B cell (primary cell): ENCODE data around the gene HTR4. TPM values are rescaled to one million over a fixed set of nuclear protein-coding genes. Genes with fewer than 3 reads are reported as not detected.

Experiments used
- ATAC-seq: fragments of 200-7000 bp; cut with Tn5 transposase; one replicate; pipeline ENCODE4 v1.10.0; 2021; ENCODE audit warnings: low read depth, mild to moderate bottlenecking, moderate number of reproducible peaks, moderate library complexity
- CTCF ChIA-PET: fragments of 350-600 bp; sonication (Branson Sonifier 250); formaldehyde crosslinking; loops from one replicate; lab custom pipeline; 2021; ENCODE audit warnings: antibody characterized with exemption, inconsistent platforms; lab: Charles Lee
- POLR2A ChIA-PET: fragments of 350-600 bp; sonication (Branson Sonifier 250); formaldehyde crosslinking; loops from one replicate; lab custom pipeline; 2021; ENCODE audit warnings: antibody characterized with exemption; lab: Charles Lee
- DNase-seq: peaks from one replicate; pipeline ENCODE4 v3.0.0; 2013
- H2AFZ ChIP-seq: 2 replicates; pipeline ENCODE4 v1.6.1; 2012; ENCODE audit warnings: mild to moderate bottlenecking, low read depth, low read length; ENCODE audit not compliant: insufficient read depth, poor library complexity, severe bottlenecking
- H3K27ac ChIP-seq, 2 donors: 1 replicate in 1 of 2; 2 replicates in 1 of 2; pipeline ENCODE4 v1.5.1; 2012 to 2013; ENCODE audit warnings: low read length in 2 of 2, mild to moderate bottlenecking in 2 of 2, moderate library complexity in 1 of 2
- H3K27me3 ChIP-seq, 4 experiments: fragments of 200-600 bp in 1 of 4; sonication (generic) in 1 of 4; replicated peaks in 1 of 4; 1 replicate in 2 of 4; 2 replicates in 2 of 4; pipeline versions ENCODE4 v1.6.1 to v1.7.0; 2013 to 2016; ENCODE audit warnings: low read length in 3 of 4, mild to moderate bottlenecking in 2 of 4, mixed read lengths in 1 of 4, moderate library complexity in 1 of 4; ENCODE audit not compliant: insufficient read depth in 4 of 4, control insufficient read depth in 3 of 4; ENCODE audit errors: control extremely low read depth in 1 of 4
- H3K36me3 ChIP-seq, 2 experiments: replicated peaks in 1 of 2; 1 replicate in 1 of 2; 2 replicates in 1 of 2; pipeline versions ENCODE4 v1.6.1 to v1.7.1; 2013; ENCODE audit warnings: low read length in 1 of 2; ENCODE audit not compliant: insufficient read depth in 2 of 2, control insufficient read depth in 1 of 2; ENCODE audit errors: control extremely low read depth in 1 of 2, extremely low read depth in 1 of 2
- H3K4me1 ChIP-seq, 2 donors: fragments of 200-600 bp in 1 of 2; sonication (generic) in 1 of 2; 1 replicate in 1 of 2; 2 replicates in 1 of 2; pipeline versions ENCODE4 v1.5.1 to v1.6.1; 2013 to 2017; ENCODE audit warnings: low read length in 2 of 2; ENCODE audit not compliant: control insufficient read depth in 2 of 2, insufficient read depth in 2 of 2
- H3K4me2 ChIP-seq: replicated peaks from 2 replicates; pipeline ENCODE3; 2012; ENCODE audit warnings: mild to moderate bottlenecking, low read depth, low read length; ENCODE audit not compliant: poor library complexity, severe bottlenecking
- H3K4me3 ChIP-seq, 5 experiments: fragments of 200-600 bp in 1 of 5; sonication (generic) in 1 of 5; 1 replicate in 3 of 5; 2 replicates in 2 of 5; pipeline versions ENCODE4 v1.5.1 to v1.7.0; 2011 to 2016; ENCODE audit warnings: low read length in 4 of 5, mild to moderate bottlenecking in 4 of 5, low read depth in 2 of 5, control low read depth in 1 of 5, moderate library complexity in 1 of 5; ENCODE audit not compliant: insufficient read depth in 1 of 5; ENCODE audit errors: control extremely low read depth in 1 of 5, extremely low read depth in 1 of 5
- H3K79me2 ChIP-seq: fragments of 200-600 bp; sonication (generic); one replicate; pipeline ENCODE4 v1.6.0; 2016; ENCODE audit warnings: low read length; ENCODE audit not compliant: control insufficient read depth, insufficient read depth
- H3K9ac ChIP-seq: fragments of 200-600 bp; sonication (generic); 2 replicates; pipeline ENCODE4 v1.6.1; 2017; ENCODE audit warnings: mild to moderate bottlenecking, low read length, moderate library complexity
- H3K9me3 ChIP-seq, 3 donors: one replicate each; pipeline versions ENCODE4 v1.6.1 to v1.7.1; 2013; ENCODE audit warnings: low read length in 2 of 3; ENCODE audit not compliant: control insufficient read depth in 2 of 3, insufficient read depth in 1 of 3; ENCODE audit errors: control extremely low read depth in 1 of 3
- H4K20me1 ChIP-seq: 2 replicates; pipeline ENCODE4 v1.6.0; 2012; ENCODE audit warnings: mild to moderate bottlenecking, low read length; ENCODE audit not compliant: insufficient read depth, control insufficient read depth, poor library complexity, severe bottlenecking
- H3K27ac Mint-ChIP-seq: one replicate; pipeline ENCODE4 v1.8.0; 2021; ENCODE audit warnings: mixed read lengths
- H3K27me3 Mint-ChIP-seq: one replicate; pipeline ENCODE4 v1.8.0; 2021; ENCODE audit warnings: mixed read lengths
- H3K4me1 Mint-ChIP-seq: one replicate; pipeline ENCODE4 v1.8.0; 2021; ENCODE audit warnings: mixed read lengths
- H3K4me3 Mint-ChIP-seq: one replicate; pipeline ENCODE4 v1.8.0; 2021; ENCODE audit warnings: mixed read lengths
- H3K9me3 Mint-ChIP-seq: one replicate; pipeline ENCODE4 v1.8.0; 2022; ENCODE audit warnings: mixed read lengths; ENCODE audit not compliant: insufficient read depth
- EZH2 ChIP-seq: IDR thresholded peaks from 2 replicates; pipeline ENCODE4 v1.6.1; 2012; ENCODE audit warnings: borderline replicate concordance, low read depth, mild to moderate bottlenecking, moderate library complexity, low read length; ENCODE audit not compliant: insufficient read depth, poor library complexity, severe bottlenecking
- WGBS: methylation state at CpG from one replicate; pipeline ENCODE4 v1.1.5; 2013; ENCODE audit warnings: missing lambda C conversion rate; ENCODE audit not compliant: insufficient coverage; 5-methylcytosine and 5-hydroxymethylcytosine counted together
- intact Hi-C: fragments of 100-400 bp; cut with micrococcal nuclease; formaldehyde crosslinking; loops from one replicate; pipeline ENCODE4 v1.10.0; 2022
- polyA plus RNA-seq: library from polyadenylated mRNA; depleted of rRNA; stranded (reverse); fragments of >200 nt; gene quantifications from 2 replicates; pipeline ENCODE4 v1.2.3, GENCODE V29; 2012
- total RNA-seq, 2 donors: library from RNA; stranded (reverse); fragments of 120-200 nt in 1 of 2; gene quantifications; 1 replicate in 1 of 2; 2 replicates in 1 of 2; pipeline versions ENCODE4 v1.2.3 to v1.2.4, GENCODE V29; 2013 to 2022
- TF ChIP-seq, protein P1 (sequence below): fragments of 200-600 bp; IDR thresholded peaks from one replicate; pipeline ENCODE4 v1.8.0; 2022; ENCODE audit warnings: antibody characterized with exemption, mild to moderate bottlenecking

The HTR4 gene
- total and polyA plus RNA-seq, 2 donors (not counting 1 experiment from before 2014, with no cell fraction given) = not detected

DNA sequence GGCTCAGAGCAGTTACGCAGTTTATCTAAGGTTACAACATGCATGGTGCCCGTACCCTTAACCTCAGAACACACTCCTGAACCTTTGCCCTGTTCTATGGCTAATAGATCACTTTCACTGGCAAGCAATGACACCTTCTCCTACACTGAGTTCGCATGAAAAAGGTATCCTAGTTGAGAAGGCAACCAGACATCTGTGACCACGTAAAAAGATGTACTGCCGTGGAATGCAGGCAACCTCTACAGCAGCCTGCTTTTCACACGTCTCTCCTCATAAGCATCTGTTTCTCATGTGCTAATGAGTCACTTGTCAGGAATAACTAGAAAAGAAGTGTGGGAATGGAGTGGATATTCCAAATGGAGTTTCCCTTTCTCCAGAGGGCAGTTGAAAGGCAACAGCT lies 199.1 kb downstream of the HTR4 start:
- ChIA-PET CTCF (interaction anchor here (0.9 kb wide), 1 partner anchor 11 kb away, joined by 3 read pairs; no protein-coding TSS in a partner anchor), POLR2A (no interaction called here)

GRCh38 chr5:148454576-148454975 lies 199.8 kb downstream of the HTR4 start:
- no peak overlapping the region for H3K4me3 ChIP-seq
- no peaks in the 10 kb centered on the region for H4K20me1 ChIP-seq
- H3K9me3 Mint-ChIP-seq = no peaks in the 10 kb centered on the region
- H3K4me2 ChIP-seq = no peak overlapping the region
- H3K9me3 ChIP-seq = no peaks in the 10 kb centered on the region
- intact Hi-C loops = no loop called here
- no peak overlapping the region for H3K27ac ChIP-seq
- no peak overlapping the region for H2AFZ ChIP-seq
- peaks cover 0 to 16% (median under 1%) of the 10 kb centered on the region in 4 experiments for H3K27me3 ChIP-seq
- ChIA-PET CTCF (interaction anchor here (1.7 kb wide), 1 partner anchor 10 kb away, joined by 12 read pairs; no protein-coding TSS in a partner anchor), POLR2A (no interaction called here)
- no peaks in the 10 kb centered on the region for H3K4me1 ChIP-seq
- DNase-seq (no peak), ATAC-seq (no peak)
- no peak overlapping the region for H3K27ac Mint-ChIP-seq
- TF ChIP-seq, protein P1, sequence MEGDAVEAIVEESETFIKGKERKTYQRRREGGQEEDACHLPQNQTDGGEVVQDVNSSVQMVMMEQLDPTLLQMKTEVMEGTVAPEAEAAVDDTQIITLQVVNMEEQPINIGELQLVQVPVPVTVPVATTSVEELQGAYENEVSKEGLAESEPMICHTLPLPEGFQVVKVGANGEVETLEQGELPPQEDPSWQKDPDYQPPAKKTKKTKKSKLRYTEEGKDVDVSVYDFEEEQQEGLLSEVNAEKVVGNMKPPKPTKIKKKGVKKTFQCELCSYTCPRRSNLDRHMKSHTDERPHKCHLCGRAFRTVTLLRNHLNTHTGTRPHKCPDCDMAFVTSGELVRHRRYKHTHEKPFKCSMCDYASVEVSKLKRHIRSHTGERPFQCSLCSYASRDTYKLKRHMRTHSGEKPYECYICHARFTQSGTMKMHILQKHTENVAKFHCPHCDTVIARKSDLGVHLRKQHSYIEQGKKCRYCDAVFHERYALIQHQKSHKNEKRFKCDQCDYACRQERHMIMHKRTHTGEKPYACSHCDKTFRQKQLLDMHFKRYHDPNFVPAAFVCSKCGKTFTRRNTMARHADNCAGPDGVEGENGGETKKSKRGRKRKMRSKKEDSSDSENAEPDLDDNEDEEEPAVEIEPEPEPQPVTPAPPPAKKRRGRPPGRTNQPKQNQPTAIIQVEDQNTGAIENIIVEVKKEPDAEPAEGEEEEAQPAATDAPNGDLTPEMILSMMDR = no peak
- no peak for TF ChIP-seq EZH2
- 100% methylated on average over 2 of the region's 5 CpGs for WGBS
- no peak overlapping the region for H3K4me3 Mint-ChIP-seq
- H3K9ac ChIP-seq = no peak overlapping the region
- H3K27me3 Mint-ChIP-seq = peaks cover 19% of the 10 kb centered on the region
- no peaks in the 10 kb centered on the region for H3K36me3 ChIP-seq
- no peaks in the 10 kb centered on the region for H3K4me1 Mint-ChIP-seq
- no peaks in the 10 kb centered on the region for H3K79me2 ChIP-seq

More for the DNA sequence above, 199.1 kb downstream of the HTR4 start:
- WGBS = 96% methylated on average over 4 of the region's 6 CpGs
- Histone ChIP-seq H4K20me1 (no peaks in the 10 kb centered on the region), H3K4me1 (no peaks in the 10 kb centered on the region), H3K36me3 (no peaks in the 10 kb centered on the region), H2AFZ (no peak overlapping the region), H3K27ac (no peak overlapping the region), H3K4me3 (no peak overlapping the region), H3K9me3 (no peaks in the 10 kb centered on the region), H3K27me3 (peaks cover 0 to 16% (median 2%) of the 10 kb centered on the region in 4 experiments), H3K9ac (no peak overlapping the region), H3K4me2 (no peak overlapping the region), H3K79me2 (no peaks in the 10 kb centered on the region)
- TF ChIP-seq EZH2 = no peak
- TF ChIP-seq, protein P1 = no peak
- Mint-ChIP-seq H3K9me3 (no peaks in the 10 kb centered on the region), H3K4me3 (no peak overlapping the region), H3K4me1 (no peaks in the 10 kb centered on the region), H3K27me3 (peaks cover 19% of the 10 kb centered on the region), H3K27ac (no peak overlapping the region)
- intact Hi-C loops = no loop called here
- ATAC-seq (no peak), DNase-seq (no peak)
